DOHH2 (cell line): ENCODE measurements around the gene HMG20A.

ENCODE experiments used
- H3F3A ChIP-seq: fragments of 200-600 bp; sonication (generic), shearing (Covaris generic); 2 replicates; pipeline ENCODE4 v1.6.0; 2016; ENCODE audit warnings: antibody characterized with exemption, mild to moderate bottlenecking; ENCODE audit not compliant: control insufficient read depth, insufficient read depth
- H3K27ac ChIP-seq: fragments of 200-600 bp; sonication (generic); 2 replicates; pipeline ENCODE4 v1.5.1; 2014; ENCODE audit warnings: low read depth, mild to moderate bottlenecking, low read length, moderate library complexity
- H3K27me3 ChIP-seq: fragments of 200-600 bp; sonication (generic); 2 replicates; pipeline ENCODE4 v1.6.1; 2014; ENCODE audit warnings: mild to moderate bottlenecking, low read length, mixed read lengths; ENCODE audit not compliant: control insufficient read depth
- H3K36me3 ChIP-seq: fragments of 200-600 bp; sonication (generic); 2 replicates; pipeline ENCODE4 v1.6.1; 2014; ENCODE audit warnings: mild to moderate bottlenecking, low read length, moderate library complexity, mixed read lengths; ENCODE audit not compliant: control insufficient read depth
- H3K4me1 ChIP-seq: fragments of 200-600 bp; sonication (generic); 2 replicates; pipeline ENCODE4 v1.6.1; 2014; ENCODE audit warnings: mild to moderate bottlenecking, low read length, mixed read lengths; ENCODE audit not compliant: control insufficient read depth
- H3K4me2 ChIP-seq: fragments of 200-600 bp; sonication (generic); 2 replicates; pipeline ENCODE4 v1.6.0; 2014; ENCODE audit warnings: mild to moderate bottlenecking, low read length, moderate library complexity
- H3K4me3 ChIP-seq: fragments of 200-600 bp; sonication (generic); 2 replicates; pipeline ENCODE4 v1.5.1; 2014; ENCODE audit warnings: mild to moderate bottlenecking, low read length, mixed read lengths
- H3K79me2 ChIP-seq: fragments of 200-600 bp; sonication (generic); 2 replicates; pipeline ENCODE4 v1.6.1; 2014; ENCODE audit warnings: mild to moderate bottlenecking, low read length, mixed read lengths; ENCODE audit not compliant: control insufficient read depth
- H3K9me2 ChIP-seq: fragments of 200-600 bp; sonication (generic); replicated peaks from 2 replicates; pipeline ENCODE4 v1.6.1; 2014; ENCODE audit warnings: mild to moderate bottlenecking, low read length, mixed read lengths; ENCODE audit not compliant: control insufficient read depth
- H3K9me3 ChIP-seq: fragments of 200-600 bp; sonication (generic); 2 replicates; pipeline ENCODE4 v1.6.1; 2014; ENCODE audit warnings: antibody characterized with exemption, low read length, mixed read lengths; ENCODE audit not compliant: control insufficient read depth, insufficient read depth
- H4K20me1 ChIP-seq: fragments of 200-600 bp; sonication (generic); 2 replicates; pipeline ENCODE4 v1.6.0; 2014; ENCODE audit warnings: low read depth, mild to moderate bottlenecking, antibody characterized with exemption, low read length, moderate library complexity; ENCODE audit not compliant: control insufficient read depth, insufficient read depth
- EZH2phosphoT487 ChIP-seq: fragments of 200-600 bp; sonication (generic); IDR thresholded peaks from 2 replicates; pipeline ENCODE4 v1.6.1; 2017; ENCODE audit warnings: borderline replicate concordance, mild to moderate bottlenecking, antibody characterized with exemption, low read length, moderate library complexity, mixed read lengths
- TF ChIP-seq, protein P1 (sequence below): fragments of 200-600 bp; sonication (generic); IDR thresholded peaks from one replicate; pipeline ENCODE4 v1.5.1; 2014; ENCODE audit warnings: antibody characterized with exemption, mild to moderate bottlenecking, low read depth, low read length; ENCODE audit not compliant: poor library complexity, severe bottlenecking

HMG20A gene

DNA sequence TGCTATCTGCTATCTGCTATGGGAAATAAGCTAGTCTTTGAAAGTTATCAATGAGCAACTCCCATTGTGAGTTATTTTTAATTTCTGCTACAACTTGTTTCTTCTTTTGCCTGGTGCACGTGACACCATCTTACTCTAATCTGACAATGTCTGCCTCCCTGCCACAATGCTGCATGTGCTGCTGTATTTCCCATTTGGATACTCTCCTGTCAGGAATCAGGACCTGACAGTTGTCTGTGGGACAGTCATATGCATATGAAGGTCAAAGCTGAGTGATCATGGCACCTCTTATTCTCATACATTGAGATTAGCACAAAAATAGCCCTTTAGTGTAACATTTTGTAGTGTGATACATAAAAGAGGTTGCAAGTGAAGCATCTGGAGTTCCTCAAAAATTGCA is 45.8 kb downstream of the HMG20A start:
- Histone ChIP-seq H3K4me3 (no peak overlapping the region), H3K4me1 (no peaks in the 10 kb centered on the region), H3K27ac (no peak overlapping the region), H4K20me1 (0 out of 2 replicates have a peak, but pooled peaks cover 4% of the 10 kb centered on the region), H3K27me3 (no peaks in the 10 kb centered on the region), H3K4me2 (no peak overlapping the region), H3K79me2 (no peaks in the 10 kb centered on the region), H3F3A (no peaks in the 10 kb centered on the region), H3K36me3 (peaks cover 65% of the 10 kb centered on the region), H3K9me2 (no peaks in the 10 kb centered on the region), H3K9me3 (no peaks in the 10 kb centered on the region)
- TF ChIP-seq, protein P1, sequence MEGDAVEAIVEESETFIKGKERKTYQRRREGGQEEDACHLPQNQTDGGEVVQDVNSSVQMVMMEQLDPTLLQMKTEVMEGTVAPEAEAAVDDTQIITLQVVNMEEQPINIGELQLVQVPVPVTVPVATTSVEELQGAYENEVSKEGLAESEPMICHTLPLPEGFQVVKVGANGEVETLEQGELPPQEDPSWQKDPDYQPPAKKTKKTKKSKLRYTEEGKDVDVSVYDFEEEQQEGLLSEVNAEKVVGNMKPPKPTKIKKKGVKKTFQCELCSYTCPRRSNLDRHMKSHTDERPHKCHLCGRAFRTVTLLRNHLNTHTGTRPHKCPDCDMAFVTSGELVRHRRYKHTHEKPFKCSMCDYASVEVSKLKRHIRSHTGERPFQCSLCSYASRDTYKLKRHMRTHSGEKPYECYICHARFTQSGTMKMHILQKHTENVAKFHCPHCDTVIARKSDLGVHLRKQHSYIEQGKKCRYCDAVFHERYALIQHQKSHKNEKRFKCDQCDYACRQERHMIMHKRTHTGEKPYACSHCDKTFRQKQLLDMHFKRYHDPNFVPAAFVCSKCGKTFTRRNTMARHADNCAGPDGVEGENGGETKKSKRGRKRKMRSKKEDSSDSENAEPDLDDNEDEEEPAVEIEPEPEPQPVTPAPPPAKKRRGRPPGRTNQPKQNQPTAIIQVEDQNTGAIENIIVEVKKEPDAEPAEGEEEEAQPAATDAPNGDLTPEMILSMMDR: no peak
- no peak for TF ChIP-seq EZH2phosphoT487

DNA sequence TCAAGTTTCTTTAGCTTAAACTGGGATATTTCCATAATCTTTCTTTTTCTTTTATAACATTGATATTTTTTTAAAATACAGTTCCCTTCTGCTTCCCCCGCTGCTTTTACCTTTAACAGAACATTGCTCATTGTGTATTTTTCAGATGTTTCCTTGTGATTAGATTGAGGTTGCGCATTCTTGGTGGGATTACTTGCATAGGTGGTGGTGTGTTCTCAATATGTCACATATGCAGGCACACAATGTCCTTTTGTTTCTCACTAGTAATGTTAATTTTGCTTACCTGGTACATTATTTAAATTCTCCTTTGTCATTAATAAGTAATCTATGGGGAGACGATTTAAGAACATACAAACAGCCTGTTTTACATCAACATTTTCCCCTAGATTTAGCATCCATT is 48.2 kb downstream of the HMG20A start:
- no peaks in the 10 kb centered on the region for H3K4me1 ChIP-seq
- H3K9me2 ChIP-seq: no peaks in the 10 kb centered on the region
- no peaks in the 10 kb centered on the region for H3K79me2 ChIP-seq
- H3K4me2 ChIP-seq: no peak overlapping the region
- no peaks in the 10 kb centered on the region for H3F3A ChIP-seq
- H3K27ac ChIP-seq: no peak overlapping the region
- H3K4me3 ChIP-seq: no peak overlapping the region
- TF ChIP-seq, protein P1: no peak
- no peak for TF ChIP-seq EZH2phosphoT487
- H4K20me1 ChIP-seq: no peaks in the 10 kb centered on the region
- H3K27me3 ChIP-seq: no peaks in the 10 kb centered on the region
- peaks cover 65% of the 10 kb centered on the region for H3K36me3 ChIP-seq
- H3K9me3 ChIP-seq: no peaks in the 10 kb centered on the region

DNA sequence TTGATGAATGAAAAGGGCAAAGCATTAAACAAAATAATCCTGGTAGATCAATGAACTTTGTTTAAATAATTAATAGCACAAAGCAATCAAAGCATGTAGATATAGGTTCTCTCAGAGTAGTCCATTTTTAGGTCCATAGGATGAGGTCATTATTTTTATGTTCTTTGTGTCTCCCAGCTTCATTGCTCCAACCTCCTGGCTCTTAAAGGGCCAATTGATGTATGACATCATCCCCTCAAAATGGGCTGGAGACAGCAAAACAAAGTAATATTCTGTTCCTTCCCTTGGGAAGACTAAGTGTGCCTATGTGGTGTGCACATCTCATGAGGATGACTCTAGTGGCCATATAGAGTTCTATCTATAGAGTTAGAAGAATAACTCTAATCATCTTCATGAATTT is 49.5 kb downstream of the HMG20A start:
- TF ChIP-seq, protein P1: no peak
- TF ChIP-seq EZH2phosphoT487: no peak
- Histone ChIP-seq H3K9me3 (no peaks in the 10 kb centered on the region), H4K20me1 (no peaks in the 10 kb centered on the region), H3K4me3 (no peak overlapping the region), H3F3A (no peaks in the 10 kb centered on the region), H3K4me2 (no peak overlapping the region), H3K27ac (no peak overlapping the region), H3K9me2 (no peaks in the 10 kb centered on the region), H3K36me3 (peaks cover 66% of the 10 kb centered on the region), H3K79me2 (no peaks in the 10 kb centered on the region), H3K4me1 (no peaks in the 10 kb centered on the region), H3K27me3 (no peaks in the 10 kb centered on the region)

DNA sequence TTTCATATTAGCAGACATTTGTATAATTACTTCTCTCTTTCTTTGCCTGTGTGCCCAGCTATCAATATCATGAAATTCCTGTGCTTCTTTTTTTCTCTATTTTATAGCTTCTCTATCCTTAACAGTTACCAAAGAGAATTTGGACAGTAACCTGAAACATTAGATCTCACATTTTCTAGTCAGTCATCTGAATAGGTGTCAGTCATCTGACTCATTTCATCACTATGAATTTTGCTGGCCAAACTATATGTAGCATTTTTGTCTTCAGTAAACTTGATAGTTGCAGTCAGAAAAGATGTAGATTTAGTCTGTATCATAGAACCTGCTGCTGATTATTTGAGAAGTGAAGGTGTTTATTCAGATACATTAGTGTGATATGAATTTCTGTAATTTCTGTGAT is 52.6 kb downstream of the HMG20A start:
- H3K9me2 ChIP-seq: no peaks in the 10 kb centered on the region
- H3K4me1 ChIP-seq: no peaks in the 10 kb centered on the region
- H3K27ac ChIP-seq: no peak overlapping the region
- no peak overlapping the region for H3K4me2 ChIP-seq
- H3K36me3 ChIP-seq: peaks cover 65% of the 10 kb centered on the region
- no peaks in the 10 kb centered on the region for H3K9me3 ChIP-seq
- no peak for TF ChIP-seq EZH2phosphoT487
- TF ChIP-seq, protein P1: no peak
- peaks cover 4% of the 10 kb centered on the region; the same call in 1 of the 2 replicates for H4K20me1 ChIP-seq
- H3K4me3 ChIP-seq: no peak overlapping the region
- no peaks in the 10 kb centered on the region for H3K27me3 ChIP-seq
- no peaks in the 10 kb centered on the region for H3F3A ChIP-seq
- no peaks in the 10 kb centered on the region for H3K79me2 ChIP-seq
